Measurements from ENCODE around the gene RPS6KA1. TPM values are rescaled to one million over a fixed set of nuclear protein-coding genes. Genes with fewer than 3 reads are reported as not detected.

Gene RPS6KA1
- total and polyA plus RNA-seq, 9 of the 15 experiments (the other 6 are each of a cell fraction or from before 2014, with no cell fraction given) = 2.4 to 61.0 (median 35.5) TPM

DNA sequence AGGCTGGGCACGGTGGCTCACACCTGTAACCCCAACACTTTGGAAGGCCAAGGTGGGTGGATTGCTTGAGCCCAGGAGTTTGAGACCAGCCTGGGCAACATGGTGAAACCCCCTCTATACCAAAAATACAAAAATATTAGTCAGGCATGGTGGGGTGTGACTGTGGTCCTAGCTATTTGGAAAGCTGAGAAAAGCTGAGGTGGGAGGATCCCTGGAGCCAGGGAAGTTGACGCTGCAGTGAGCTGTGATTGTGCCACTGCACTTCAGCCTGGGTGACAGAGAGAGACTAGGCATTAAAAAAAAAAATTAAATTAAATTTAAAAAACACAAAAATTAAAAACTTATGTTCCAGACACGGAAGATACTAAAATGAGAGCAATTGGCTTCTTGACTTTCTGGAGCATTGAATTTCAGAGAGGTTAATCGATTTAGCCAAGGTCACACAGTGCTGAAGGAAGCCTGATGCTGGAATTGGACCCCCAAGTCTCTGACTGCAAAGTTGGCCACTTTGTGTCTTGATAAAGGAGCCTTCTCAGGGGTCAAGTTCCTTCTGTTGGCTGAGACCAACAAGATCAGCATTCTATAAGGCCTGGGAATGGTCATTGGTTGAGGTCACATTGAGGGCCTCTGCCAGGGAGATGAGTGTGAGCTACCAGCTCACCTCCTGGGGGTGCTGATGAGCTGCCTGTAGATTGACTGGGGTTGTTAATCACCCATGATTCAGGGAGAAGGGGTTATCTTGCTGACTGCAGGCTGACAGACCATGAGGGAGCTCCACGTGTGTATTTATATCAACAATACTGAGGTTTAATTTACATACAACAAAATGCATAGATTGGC is 54.3 kb downstream of the RPS6KA1 start (continued):
- no peak for TF ChIP-seq GABPB2 (CRISPR knock-in tag; conservative IDR thresholded peaks at IDR 0.05)
- peak; percentile 72 to 83; a peak in 3 of 4 replicates for TF ChIP-seq FOXK2 (conservative IDR thresholded peaks at IDR 0.05 in 1 of 2, IDR thresholded peaks at IDR 0.05 in 1 of 2; ENCODE audit: low read depth in 2 of 2)
- peak; percentile 83 for TF ChIP-seq ARID1B (IDR thresholded peaks at IDR 0.05)
- TF ChIP-seq TEAD4 (IDR thresholded peaks at IDR 0.05; ENCODE audit: low read length) = peak; percentile 70
- no peak for TF ChIP-seq TEAD4 (CRISPR knock-in tag; IDR thresholded peaks at IDR 0.05; ENCODE audit: borderline replicate concordance)
- TF ChIP-seq MLX (CRISPR knock-in tag; conservative IDR thresholded peaks at IDR 0.05) = no peak
- TF ChIP-seq MAX (CRISPR knock-in tag; IDR thresholded peaks at IDR 0.05) = peak; percentile 94
- TF ChIP-seq NFXL1 (CRISPR knock-in tag; IDR thresholded peaks at IDR 0.05) = no peak
- 0 out of 2 replicates have a peak, but pooled peaks have one; percentile 49 for TF ChIP-seq SOX6 (IDR thresholded peaks at IDR 0.05)
- peak; percentile 74; the same call in 1 of the 2 replicates for TF ChIP-seq EP400 (IDR thresholded peaks at IDR 0.05)
- peak; percentile 33; the same call in 1 of the 2 replicates for TF ChIP-seq VEZF1 (CRISPR knock-in tag; IDR thresholded peaks at IDR 0.05)
- peak; percentile 44; the same call in 1 of the 2 replicates for TF ChIP-seq FOXM1 (IDR thresholded peaks at IDR 0.05; ENCODE audit: low read depth)
- no peak for TF ChIP-seq FOXM1 (CRISPR knock-in tag; IDR thresholded peaks at IDR 0.05; ENCODE audit: low read depth)
- TF ChIP-seq ARID3A (IDR thresholded peaks at IDR 0.05; ENCODE audit: borderline replicate concordance, low read depth, low read length) = 0 out of 2 replicates have a peak, but pooled peaks have one; percentile 76
- TF ChIP-seq, protein P1, sequence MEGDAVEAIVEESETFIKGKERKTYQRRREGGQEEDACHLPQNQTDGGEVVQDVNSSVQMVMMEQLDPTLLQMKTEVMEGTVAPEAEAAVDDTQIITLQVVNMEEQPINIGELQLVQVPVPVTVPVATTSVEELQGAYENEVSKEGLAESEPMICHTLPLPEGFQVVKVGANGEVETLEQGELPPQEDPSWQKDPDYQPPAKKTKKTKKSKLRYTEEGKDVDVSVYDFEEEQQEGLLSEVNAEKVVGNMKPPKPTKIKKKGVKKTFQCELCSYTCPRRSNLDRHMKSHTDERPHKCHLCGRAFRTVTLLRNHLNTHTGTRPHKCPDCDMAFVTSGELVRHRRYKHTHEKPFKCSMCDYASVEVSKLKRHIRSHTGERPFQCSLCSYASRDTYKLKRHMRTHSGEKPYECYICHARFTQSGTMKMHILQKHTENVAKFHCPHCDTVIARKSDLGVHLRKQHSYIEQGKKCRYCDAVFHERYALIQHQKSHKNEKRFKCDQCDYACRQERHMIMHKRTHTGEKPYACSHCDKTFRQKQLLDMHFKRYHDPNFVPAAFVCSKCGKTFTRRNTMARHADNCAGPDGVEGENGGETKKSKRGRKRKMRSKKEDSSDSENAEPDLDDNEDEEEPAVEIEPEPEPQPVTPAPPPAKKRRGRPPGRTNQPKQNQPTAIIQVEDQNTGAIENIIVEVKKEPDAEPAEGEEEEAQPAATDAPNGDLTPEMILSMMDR (IDR thresholded peaks at IDR 0.05 in 2 of 3, conservative IDR thresholded peaks at IDR 0.05 in 1 of 3; ENCODE audit: insufficient read depth in 2 of 3, low read depth in 1 of 3, low read length in 3 of 3) = peak; percentile 83 to 94 (median 91)
- TF ChIP-seq ZNF695 (CRISPR knock-in tag; IDR thresholded peaks at IDR 0.05) = no peak
- no peak for TF ChIP-seq KLF1 (tag; IDR thresholded peaks at IDR 0.05)
- TF ChIP-seq CC2D1A (IDR thresholded peaks at IDR 0.05) = peak; percentile 47; the same call in 1 of the 2 replicates
- peak; percentile 34 for TF ChIP-seq NEUROD1 (IDR thresholded peaks at IDR 0.05; ENCODE audit: borderline replicate concordance, low read depth, low read length, partially characterized antibody)
